H4 (cell line): ENCODE results near the gene INA. TPM values are rescaled to one million over a fixed set of nuclear protein-coding genes. Genes with fewer than 3 reads are reported as not detected.

Source experiments
- total RNA-seq: library from RNA; depleted of rRNA; stranded (reverse); fragments of >200 nt; shearing (Covaris generic); gene quantifications from 2 replicates; pipeline ENCODE4 v1.2.3, GENCODE V29; 2014; rRNA removed

Gene INA
- total RNA-seq, 1 experiment from 2014 or later: not detected

Other genes with a start within 250 kb of the INA start
- gene NT5C2, start 83.9 kb upstream of the INA start, total RNA-seq: 27.3 and 31.6 TPM in 2 replicates
- 0.08 TPM in 1 of 2 replicates, not detected in the other for gene RPEL1, start 31.3 kb upstream of the INA start, total RNA-seq
- 12.0 and 14.9 TPM in 2 replicates for gene PCGF6, start 74.0 kb downstream of the INA start, total RNA-seq
- gene TAF5, start 90.8 kb downstream of the INA start, total RNA-seq: 6.4 and 6.9 TPM in 2 replicates
- 502 and 681 TPM in 2 replicates for gene ATP5MK, start 119.3 kb downstream of the INA start, total RNA-seq
- gene PDCD11, start 119.5 kb downstream of the INA start, total RNA-seq: 15.9 and 20.0 TPM in 2 replicates
- gene CALHM2, start 175.2 kb downstream of the INA start, total RNA-seq: 0.43 and 0.97 TPM in 2 replicates
- gene CALHM1, start 181.8 kb downstream of the INA start, total RNA-seq: not detected in 2 replicates
- 0.23 TPM in 1 of 2 replicates, not detected in the other for gene CALHM3, start 202.1 kb downstream of the INA start, total RNA-seq
- 0.10 and 0.72 TPM in 2 replicates for gene NEURL1, start 216.6 kb downstream of the INA start, total RNA-seq